HFFc6 (cell line): ENCODE results near the gene LAMC1. TPM values are rescaled to one million over a fixed set of nuclear protein-coding genes. Genes with fewer than 3 reads are reported as not detected.

ENCODE experiments used
- DNase-seq: peaks from one replicate; pipeline ENCODE4 v3.0.0-alpha.2; 2018
- H3K27ac Mint-ChIP-seq: 2 replicates; pipeline ENCODE4 v1.8.0; 2020; ENCODE audit warnings: mild to moderate bottlenecking, mixed read lengths
- H3K27me3 Mint-ChIP-seq: 2 replicates; pipeline ENCODE4 v1.8.0; 2021; ENCODE audit warnings: mild to moderate bottlenecking, moderate library complexity, mixed read lengths; ENCODE audit not compliant: insufficient read depth
- H3K36me3 Mint-ChIP-seq: 2 replicates; pipeline ENCODE4 v1.8.0; 2021; ENCODE audit warnings: low read depth, mixed read lengths
- H3K4me1 Mint-ChIP-seq: 2 replicates; pipeline ENCODE4 v1.8.0; 2020; ENCODE audit warnings: low read depth, mixed read lengths
- H3K4me3 Mint-ChIP-seq: 2 replicates; pipeline ENCODE4 v1.8.0; 2020; ENCODE audit warnings: mild to moderate bottlenecking, moderate library complexity, mixed read lengths
- H3K9me3 Mint-ChIP-seq: 2 replicates; pipeline ENCODE4 v1.8.0; 2020; ENCODE audit warnings: mild to moderate bottlenecking, mixed read lengths
- CTCF ChIP-seq: fragments of 200-600 bp; sonication (generic); IDR thresholded peaks from 2 replicates; pipeline ENCODE4 v1.5.0; 2021; ENCODE audit warnings: antibody characterized with exemption, mild to moderate bottlenecking
- total RNA-seq, 6 experiments: library from RNA; stranded (reverse); fragmentation: NEBNext Ultra II Directional; extraction: Animal tissue kit (Norgen Biotek cat#: 25700); gene quantifications; 2 replicates in 1 of 6; 3 replicates in 5 of 6; pipeline ENCODE4 v1.2.3, GENCODE V29; 2021

LAMC1 gene
- total RNA-seq, 6 experiments from 2014 or later = 352 to 465 (median 393) TPM

- no peaks in the 10 kb centered on the region for H3K9me3 Mint-ChIP-seq
- DNase-seq = no peak
- H3K36me3 Mint-ChIP-seq = no peaks in the 10 kb centered on the region; the same call in 1 of the 2 replicates
- no peak overlapping the region for H3K4me3 Mint-ChIP-seq
- H3K4me1 Mint-ChIP-seq = peaks cover 16% of the 10 kb centered on the region
- H3K27me3 Mint-ChIP-seq = peaks cover 6% of the 10 kb centered on the region; the same call in 1 of the 2 replicates
- TF ChIP-seq CTCF = no peak
- no peak overlapping the region for H3K27ac Mint-ChIP-seq
These were observed 20.0 kb upstream of the LAMC1 start for GRCh38 chr1:183003203-183003602.

GRCh38 chr1:183004141-183004540, 19.1 kb upstream of the LAMC1 start:
- H3K9me3 Mint-ChIP-seq = no peaks in the 10 kb centered on the region
- H3K4me3 Mint-ChIP-seq = no peak overlapping the region
- no peak overlapping the region for H3K27ac Mint-ChIP-seq

GRCh38 chr1:183011859-183012258, 11.4 kb upstream of the LAMC1 start:
- H3K9me3 Mint-ChIP-seq = no peaks in the 10 kb centered on the region; the same call in 1 of the 2 replicates
- DNase-seq = no peak
- H3K4me1 Mint-ChIP-seq = peaks cover 8% of the 10 kb centered on the region; the same call in 1 of the 2 replicates
- H3K36me3 Mint-ChIP-seq = peaks cover 10% of the 10 kb centered on the region; the same call in 1 of the 2 replicates
- peaks cover 4% of the 10 kb centered on the region; the same call in 1 of the 2 replicates for H3K27me3 Mint-ChIP-seq
- H3K4me3 Mint-ChIP-seq = no peak overlapping the region
- no peak for TF ChIP-seq CTCF
- H3K27ac Mint-ChIP-seq = no peak overlapping the region

More at GRCh38 chr1:183004141-183004540, 19.1 kb upstream of the LAMC1 start:
- Mint-ChIP-seq H3K36me3 (no peaks in the 10 kb centered on the region), H3K27me3 (peaks cover 6% of the 10 kb centered on the region; the same call in 1 of the 2 replicates), H3K4me1 (peaks cover 9% of the 10 kb centered on the region; the same call in 1 of the 2 replicates)
- no peak for TF ChIP-seq CTCF
- no peak for DNase-seq

- Mint-ChIP-seq H3K27ac (no peak overlapping the region), H3K36me3 (peaks cover 10% of the 10 kb centered on the region; the same call in 1 of the 2 replicates), H3K4me1 (peaks cover 8% of the 10 kb centered on the region; the same call in 1 of the 2 replicates), H3K27me3 (peaks cover 4% of the 10 kb centered on the region; the same call in 1 of the 2 replicates), H3K9me3 (no peaks in the 10 kb centered on the region; the same call in 1 of the 2 replicates), H3K4me3 (no peak overlapping the region)
- TF ChIP-seq CTCF = no peak
- no peak for DNase-seq
These were observed 10.8 kb upstream of the LAMC1 start for GRCh38 chr1:183012301-183012994.

- Mint-ChIP-seq H3K36me3 (peaks cover 4% of the 10 kb centered on the region), H3K27ac (no peak overlapping the region), H3K9me3 (no peaks in the 10 kb centered on the region), H3K4me1 (peaks cover 15% of the 10 kb centered on the region), H3K4me3 (no peak overlapping the region), H3K27me3 (peaks cover 2% of the 10 kb centered on the region; the same call in 1 of the 2 replicates)
- TF ChIP-seq CTCF = no peak
- DNase-seq = no peak
These were observed 4.0 kb upstream of the LAMC1 start for GRCh38 chr1:183019139-183019740.
